ENCODE results near the gene RSBN1. TPM values are rescaled to one million over a fixed set of nuclear protein-coding genes. Genes with fewer than 3 reads are reported as not detected.

The RSBN1 gene
- total and polyA plus RNA-seq, 10 of the 15 experiments (the other 5 are each of a cell fraction or from before 2014, with no cell fraction given): 2.9 to 26.8 (median 11.5) TPM

DNA sequence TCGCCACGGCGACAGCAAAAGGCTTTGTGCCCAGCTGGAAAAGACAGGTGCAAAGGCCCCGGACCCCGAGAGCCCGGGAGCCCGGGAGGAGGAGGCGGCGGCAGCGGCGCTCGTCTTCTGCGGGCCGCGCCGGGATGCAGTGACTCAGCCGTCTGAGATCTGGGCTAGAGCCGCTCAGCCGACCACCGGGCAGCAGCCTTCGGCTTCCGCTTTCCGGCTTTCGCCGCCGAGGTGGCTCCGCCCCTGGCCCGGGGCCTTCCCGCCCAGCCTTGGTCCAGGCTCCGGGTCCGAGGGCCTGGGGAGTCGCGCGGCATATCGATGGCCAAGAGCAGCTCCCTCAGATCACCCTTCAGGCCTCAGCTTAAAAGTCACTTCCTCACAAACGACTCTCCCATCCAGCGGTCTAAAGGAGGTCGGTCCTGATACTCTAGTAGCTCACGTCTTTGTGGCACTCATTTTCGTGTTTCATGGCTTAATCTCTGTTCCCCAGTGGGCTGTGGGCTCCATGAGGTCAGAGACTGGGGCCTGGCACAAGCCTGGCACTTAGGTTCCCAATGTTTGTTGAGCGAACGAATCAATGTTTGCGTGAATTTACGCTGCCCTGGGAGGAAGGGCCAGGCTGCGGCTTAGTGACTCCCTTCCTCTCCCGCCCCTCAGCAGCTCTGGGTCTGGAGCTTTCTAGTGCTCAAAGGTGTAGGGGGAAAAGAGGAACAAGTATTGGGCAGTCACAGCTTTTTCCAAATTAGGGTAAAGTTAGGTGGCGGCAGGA, 52.8 kb downstream of the RSBN1 start, which contains the start of gene PHTF1:
TSS of gene PHTF1 (minus strand) at position 154 of the 769 bp plus-strand sequence. CDS start 783 bp downstream, outside the sequence.
- FAIRE-seq (peak; percentile 44), DNase-seq (ENCODE audit: low read depth, low spot score) (no peak), ATAC-seq (peak; percentile 91)
- H3K27me3 ChIP-seq (replicated peaks in 1 of 2; ENCODE audit: control insufficient read depth in 2 of 2, insufficient read depth in 2 of 2, low read length in 1 of 2): no peaks in the 10 kb centered on the region
- RAD21 ChIA-PET (ENCODE audit: unreplicated experiment): interaction anchor here (0.6 to 5.2 kb wide), 18 partner anchors 9 to 964 kb away, joined by 3 to 55 read pairs (median 6); partner anchors contain the start of genes AP4B1, HIPK1 and RSBN1
- peaks cover 28% of the 10 kb centered on the region for H3K79me2 ChIP-seq (ENCODE audit: control insufficient read depth, insufficient read depth, low read length)
- H3K9me3 ChIP-seq (replicated peaks; ENCODE audit: control insufficient read depth, insufficient read depth, low read length): no peaks in the 10 kb centered on the region
- peak within 1 kb of the TSS; percentile 94 for H3K27ac ChIP-seq (ENCODE audit: control insufficient read depth, insufficient read depth)
- no peaks in the 10 kb centered on the region; a peak in 1 of 4 replicates for H3K36me3 ChIP-seq (ENCODE audit: control insufficient read depth in 2 of 2, insufficient read depth in 2 of 2, low read length in 1 of 2)
- SMC1A ChIA-PET (ENCODE audit: uncharacterized antibody, unreplicated experiment): interaction anchor here (0.8 to 5.5 kb wide), 19 partner anchors 10 to 170 kb away, joined by 3 to 66 read pairs (median 7); partner anchors contain the start of genes AP4B1, HIPK1 and RSBN1
- no peaks in the 10 kb centered on the region; the same call in 1 of the 2 replicates for H3K4me1 ChIP-seq (ENCODE audit: control insufficient read depth, insufficient read depth, low read length)
- peak within 1 kb of the TSS; percentile 93 for H3K9ac ChIP-seq (ENCODE audit: control insufficient read depth, insufficient read depth, low read length)
- no peaks in the 10 kb centered on the region for H4K20me1 ChIP-seq (ENCODE audit: control insufficient read depth, insufficient read depth)
- BruUV-seq (replicated peaks): TSS peak; percentile 93
- under 1% methylated on average over 47 of the region's 47 CpGs for WGBS (ENCODE audit: insufficient coverage, insufficient replicate concordance, low lambda C conversion rate, missing lambda C conversion rate)
- in situ Hi-C loops (cut with MboI) (no loop called here), intact Hi-C loops (cut with micrococcal nuclease; ENCODE audit: unreplicated experiment) (loop anchor here (2.0 to 10.0 kb wide), 4 partner anchors 33 to 169 kb away; partner anchors contain the start of genes AP4B1, DCLRE1B and HIPK1)
- peak within 1 kb of the TSS; percentile 93 for H2AFZ ChIP-seq (ENCODE audit: control insufficient read depth, low read depth, low read length)
- peak within 1 kb of the TSS; percentile 80 for H3K4me2 ChIP-seq (ENCODE audit: control insufficient read depth, insufficient read depth)
- H3K4me3 ChIP-seq: peak within 1 kb of the TSS; percentile 85
- POLR2A ChIA-PET: interaction anchor here (0.6 to 3.9 kb wide), 21 partner anchors 8 to 1104 kb away, joined by 3 to 36 read pairs (median 4); partner anchors contain the start of genes AP4B1 and RSBN1
- CTCF ChIA-PET: interaction anchor here (0.6 to 2.8 kb wide), 20 partner anchors 9 to 1159 kb away, joined by 3 to 20 read pairs (median 4); partner anchors contain the start of genes HIPK1 and RSBN1
- TF ChIP-seq LARP7 (IDR thresholded peaks at IDR 0.05) (peak; percentile 57; the same call in 1 of the 2 replicates), DPF2 (IDR thresholded peaks at IDR 0.05) (peak; percentile 81; the same call in 1 of the 2 replicates), MYB (IDR thresholded peaks at IDR 0.05; ENCODE audit: borderline replicate concordance, low read depth, low read length) (no peak), CHD1 (IDR thresholded peaks at IDR 0.05; ENCODE audit: low read depth, low read length) (peak; percentile 71; the same call in 1 of the 2 replicates), CBFB (IDR thresholded peaks at IDR 0.05; ENCODE audit: low read depth) (peak; percentile 17), SMARCA5 (IDR thresholded peaks at IDR 0.05) (0 out of 2 replicates have a peak, but pooled peaks have one; percentile 6), NR2C1 (IDR thresholded peaks at IDR 0.05) (no peak), GABPA (IDR thresholded peaks at IDR 0.05; ENCODE audit: low read depth) (0 out of 2 replicates have a peak, but pooled peaks have one; percentile 10), TAF1 (IDR thresholded peaks at IDR 0.05; ENCODE audit: borderline replicate concordance, low read depth, low read length) (peak; percentile 73; the same call in 1 of the 2 replicates), FOXK2 (IDR thresholded peaks at IDR 0.05) (no peak), RUNX3 (IDR thresholded peaks at IDR 0.05; ENCODE audit: low read length) (peak; percentile 54), SUPT20H (IDR thresholded peaks at IDR 0.05; ENCODE audit: borderline replicate concordance, control insufficient read depth, low read depth, low read length) (no peak), TARDBP (IDR thresholded peaks at IDR 0.05; ENCODE audit: borderline replicate concordance) (0 out of 2 replicates have a peak, but pooled peaks have one; percentile 71), SMAD1 (IDR thresholded peaks at IDR 0.05; ENCODE audit: low read depth, partially characterized antibody) (peak; percentile 25)
- TF ChIP-seq, protein P1, sequence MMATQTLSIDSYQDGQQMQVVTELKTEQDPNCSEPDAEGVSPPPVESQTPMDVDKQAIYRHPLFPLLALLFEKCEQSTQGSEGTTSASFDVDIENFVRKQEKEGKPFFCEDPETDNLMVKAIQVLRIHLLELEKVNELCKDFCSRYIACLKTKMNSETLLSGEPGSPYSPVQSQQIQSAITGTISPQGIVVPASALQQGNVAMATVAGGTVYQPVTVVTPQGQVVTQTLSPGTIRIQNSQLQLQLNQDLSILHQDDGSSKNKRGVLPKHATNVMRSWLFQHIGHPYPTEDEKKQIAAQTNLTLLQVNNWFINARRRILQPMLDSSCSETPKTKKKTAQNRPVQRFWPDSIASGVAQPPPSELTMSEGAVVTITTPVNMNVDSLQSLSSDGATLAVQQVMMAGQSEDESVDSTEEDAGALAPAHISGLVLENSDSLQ (IDR thresholded peaks at IDR 0.05): peak; percentile 41; the same call in 1 of the 2 replicates
- TF ChIP-seq, protein P2, sequence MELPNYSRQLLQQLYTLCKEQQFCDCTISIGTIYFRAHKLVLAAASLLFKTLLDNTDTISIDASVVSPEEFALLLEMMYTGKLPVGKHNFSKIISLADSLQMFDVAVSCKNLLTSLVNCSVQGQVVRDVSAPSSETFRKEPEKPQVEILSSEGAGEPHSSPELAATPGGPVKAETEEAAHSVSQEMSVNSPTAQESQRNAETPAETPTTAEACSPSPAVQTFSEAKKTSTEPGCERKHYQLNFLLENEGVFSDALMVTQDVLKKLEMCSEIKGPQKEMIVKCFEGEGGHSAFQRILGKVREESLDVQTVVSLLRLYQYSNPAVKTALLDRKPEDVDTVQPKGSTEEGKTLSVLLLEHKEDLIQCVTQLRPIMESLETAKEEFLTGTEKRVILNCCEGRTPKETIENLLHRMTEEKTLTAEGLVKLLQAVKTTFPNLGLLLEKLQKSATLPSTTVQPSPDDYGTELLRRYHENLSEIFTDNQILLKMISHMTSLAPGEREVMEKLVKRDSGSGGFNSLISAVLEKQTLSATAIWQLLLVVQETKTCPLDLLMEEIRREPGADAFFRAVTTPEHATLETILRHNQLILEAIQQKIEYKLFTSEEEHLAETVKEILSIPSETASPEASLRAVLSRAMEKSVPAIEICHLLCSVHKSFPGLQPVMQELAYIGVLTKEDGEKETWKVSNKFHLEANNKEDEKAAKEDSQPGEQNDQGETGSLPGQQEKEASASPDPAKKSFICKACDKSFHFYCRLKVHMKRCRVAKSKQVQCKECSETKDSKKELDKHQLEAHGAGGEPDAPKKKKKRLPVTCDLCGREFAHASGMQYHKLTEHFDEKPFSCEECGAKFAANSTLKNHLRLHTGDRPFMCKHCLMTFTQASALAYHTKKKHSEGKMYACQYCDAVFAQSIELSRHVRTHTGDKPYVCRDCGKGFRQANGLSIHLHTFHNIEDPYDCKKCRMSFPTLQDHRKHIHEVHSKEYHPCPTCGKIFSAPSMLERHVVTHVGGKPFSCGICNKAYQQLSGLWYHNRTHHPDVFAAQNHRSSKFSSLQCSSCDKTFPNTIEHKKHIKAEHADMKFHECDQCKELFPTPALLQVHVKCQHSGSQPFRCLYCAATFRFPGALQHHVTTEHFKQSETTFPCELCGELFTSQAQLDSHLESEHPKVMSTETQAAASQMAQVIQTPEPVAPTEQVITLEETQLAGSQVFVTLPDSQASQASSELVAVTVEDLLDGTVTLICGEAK (IDR thresholded peaks at IDR 0.05; ENCODE audit: borderline replicate concordance): peak; percentile 47; the same call in 1 of the 2 replicates
- TF ChIP-seq, protein P3, sequence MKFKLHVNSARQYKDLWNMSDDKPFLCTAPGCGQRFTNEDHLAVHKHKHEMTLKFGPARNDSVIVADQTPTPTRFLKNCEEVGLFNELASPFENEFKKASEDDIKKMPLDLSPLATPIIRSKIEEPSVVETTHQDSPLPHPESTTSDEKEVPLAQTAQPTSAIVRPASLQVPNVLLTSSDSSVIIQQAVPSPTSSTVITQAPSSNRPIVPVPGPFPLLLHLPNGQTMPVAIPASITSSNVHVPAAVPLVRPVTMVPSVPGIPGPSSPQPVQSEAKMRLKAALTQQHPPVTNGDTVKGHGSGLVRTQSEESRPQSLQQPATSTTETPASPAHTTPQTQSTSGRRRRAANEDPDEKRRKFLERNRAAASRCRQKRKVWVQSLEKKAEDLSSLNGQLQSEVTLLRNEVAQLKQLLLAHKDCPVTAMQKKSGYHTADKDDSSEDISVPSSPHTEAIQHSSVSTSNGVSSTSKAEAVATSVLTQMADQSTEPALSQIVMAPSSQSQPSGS (IDR thresholded peaks at IDR 0.05; ENCODE audit: low read length): peak; percentile 24; the same call in 1 of the 2 replicates

Data from GM12878 (cell line).